Lower leg skin (tissue), 4 donors: ENCODE results near the gene CPXM1. TPM values are rescaled to one million over a fixed set of nuclear protein-coding genes. Genes with fewer than 3 reads are reported as not detected.
A peak's percentile ranks its signal among the peaks of the same experiment; 100 is the strongest.

Source experiments
- DNase-seq, 2 donors: peaks; one replicate each; pipeline ENCODE4 v3.0.0-alpha.2; 2019; ENCODE audit warnings: low spot score in 2 of 2
- H3K4me3 ChIP-seq: fragments of 200-600 bp; sonication (generic); 2 replicates; pipeline ENCODE4 v1.5.1; 2017; ENCODE audit warnings: mild to moderate bottlenecking, low read depth; ENCODE audit not compliant: poor library complexity, severe bottlenecking
- CTCF ChIP-seq, 3 donors: fragments of 450-650 bp; IDR thresholded peaks; one replicate each; pipeline ENCODE4 v1.5.1; 2016; ENCODE audit warnings: antibody characterized with exemption in 3 of 3, mild to moderate bottlenecking in 3 of 3, moderate library complexity in 2 of 3
- POLR2A ChIP-seq, 2 donors: fragments of 450-650 bp; IDR thresholded peaks; one replicate each; pipeline ENCODE4 v1.6.1; 2016 to 2017; ENCODE audit warnings: antibody characterized with exemption in 2 of 2, mild to moderate bottlenecking in 1 of 2, moderate library complexity in 1 of 2
- WGBS, 2 donors: methylation state at CpG; one replicate each; pipeline ENCODE4 v1.1.5; 2018; 5-methylcytosine and 5-hydroxymethylcytosine counted together
- intact Hi-C: fragments of 100-400 bp; cut with DNase I; formaldehyde crosslinking; loops from one replicate; pipeline ENCODE4 v1.15.0; 2023; ENCODE audit warnings: low total_unique reads
- total RNA-seq, 4 donors: library from RNA; depleted of rRNA; stranded (reverse); fragments of >200 nt; gene quantifications; one replicate each; pipeline ENCODE4 v1.1.0, GENCODE V29; 2016

CPXM1 gene
- total RNA-seq, 4 donors from 2014 or later = 0.12 to 3.6 (median 1.4) TPM

- intact Hi-C loops = no loop called here
- 66 to 73% methylated on average over 6 of the region's 6 CpGs for whole genome bisulfite sequencing, 2 donors
- peak in 1 of 2 donors; percentile 60 for DNase-seq
- no peak for TF ChIP-seq POLR2A (IDR thresholded peaks at IDR 0.05)
- TF ChIP-seq CTCF (IDR thresholded peaks at IDR 0.05) = no peak
- H3K4me3 ChIP-seq = no peak overlapping the region
Measured at GRCh38 chr20:2829376-2829775, 28.9 kb upstream of the CPXM1 start.

- H3K4me3 ChIP-seq = no peak overlapping the region
- intact Hi-C loops = no loop called here
- TF ChIP-seq CTCF (IDR thresholded peaks at IDR 0.05) = no peak
- TF ChIP-seq POLR2A (IDR thresholded peaks at IDR 0.05) = no peak
- WGBS, 2 donors = 83 to 85% methylated on average over 4 of the region's 4 CpGs
- DNase-seq = no peak
Measured at GRCh38 chr20:2826655-2827054, 26.2 kb upstream of the CPXM1 start.

GRCh38 chr20:2825761-2826160 is 25.3 kb upstream of the CPXM1 start:
- TF ChIP-seq POLR2A (IDR thresholded peaks at IDR 0.05) (no peak), CTCF (IDR thresholded peaks at IDR 0.05) (no peak)
- no peak overlapping the region for H3K4me3 ChIP-seq
- intact Hi-C loops = no loop called here
- no peak for DNase-seq
- 90 to 92% methylated on average over 2 of the region's 2 CpGs for WGBS, 2 donors

DNA sequence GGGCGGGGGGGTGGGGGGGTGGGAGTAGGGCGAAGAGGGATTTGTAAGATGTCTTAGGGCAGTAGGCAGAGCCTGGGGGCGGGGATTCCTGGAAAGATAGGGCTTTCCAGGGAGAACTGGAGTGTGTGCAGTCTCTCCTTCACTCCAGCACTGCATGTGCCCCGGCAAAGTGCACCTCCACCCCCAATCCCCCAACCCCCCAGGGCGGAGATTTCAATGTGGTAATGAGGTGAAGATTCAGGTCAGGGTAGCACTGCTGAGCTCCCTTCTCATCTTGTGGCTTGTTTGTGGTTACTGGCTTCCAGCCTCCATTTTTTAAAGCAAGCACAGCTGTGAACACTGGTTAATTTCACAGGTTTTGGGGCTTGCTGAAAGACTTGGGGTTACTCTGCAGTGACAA is 21.6 kb upstream of the CPXM1 start:
- H3K4me3 ChIP-seq = no peak overlapping the region
- no peak for DNase-seq
- WGBS, 2 donors = 17 to 32% methylated on average over 5 of the region's 5 CpGs
- intact Hi-C loops = no loop called here
- TF ChIP-seq POLR2A (IDR thresholded peaks at IDR 0.05) (no peak), CTCF (IDR thresholded peaks at IDR 0.05) (no peak)

GRCh38 chr20:2820896-2821869 is 20.8 kb upstream of the CPXM1 start:
- no peak overlapping the region for H3K4me3 ChIP-seq
- TF ChIP-seq CTCF (IDR thresholded peaks at IDR 0.05) (no peak), POLR2A (IDR thresholded peaks at IDR 0.05) (no peak)
- 12 to 14% methylated on average over 42 to 56 of the region's 68 CpGs for WGBS, 2 donors
- peak in 1 of 2 donors; percentile 78 for DNase-seq
- intact Hi-C loops = no loop called here
